B cell (primary cell): ENCODE results near the gene CBARP. TPM values are rescaled to one million over a fixed set of nuclear protein-coding genes. Genes with fewer than 3 reads are reported as not detected.
A peak's percentile ranks its signal among the peaks of the same experiment; 100 is the strongest.

Experiments used
- ATAC-seq: fragments of 200-7000 bp; cut with Tn5 transposase; one replicate; pipeline ENCODE4 v1.10.0; 2021; ENCODE audit warnings: low read depth, mild to moderate bottlenecking, moderate number of reproducible peaks, moderate library complexity
- CTCF ChIA-PET: fragments of 350-600 bp; sonication (Branson Sonifier 250); formaldehyde crosslinking; loops from one replicate; lab custom pipeline; 2021; ENCODE audit warnings: antibody characterized with exemption, inconsistent platforms; lab: Charles Lee
- POLR2A ChIA-PET: fragments of 350-600 bp; sonication (Branson Sonifier 250); formaldehyde crosslinking; loops from one replicate; lab custom pipeline; 2021; ENCODE audit warnings: antibody characterized with exemption; lab: Charles Lee
- DNase-seq: peaks from one replicate; pipeline ENCODE4 v3.0.0; 2013
- H2AFZ ChIP-seq: 2 replicates; pipeline ENCODE4 v1.6.1; 2012; ENCODE audit warnings: mild to moderate bottlenecking, low read depth, low read length; ENCODE audit not compliant: insufficient read depth, poor library complexity, severe bottlenecking
- H3K27ac ChIP-seq, 2 donors: 1 replicate in 1 of 2; 2 replicates in 1 of 2; pipeline ENCODE4 v1.5.1; 2012 to 2013; ENCODE audit warnings: low read length in 2 of 2, mild to moderate bottlenecking in 2 of 2, moderate library complexity in 1 of 2
- H3K27me3 ChIP-seq, 4 experiments: fragments of 200-600 bp in 1 of 4; sonication (generic) in 1 of 4; replicated peaks in 1 of 4; 1 replicate in 2 of 4; 2 replicates in 2 of 4; pipeline versions ENCODE4 v1.6.1 to v1.7.0; 2013 to 2016; ENCODE audit warnings: low read length in 3 of 4, mild to moderate bottlenecking in 2 of 4, mixed read lengths in 1 of 4, moderate library complexity in 1 of 4; ENCODE audit not compliant: insufficient read depth in 4 of 4, control insufficient read depth in 3 of 4; ENCODE audit errors: control extremely low read depth in 1 of 4
- H3K36me3 ChIP-seq, 2 experiments: replicated peaks in 1 of 2; 1 replicate in 1 of 2; 2 replicates in 1 of 2; pipeline versions ENCODE4 v1.6.1 to v1.7.1; 2013; ENCODE audit warnings: low read length in 1 of 2; ENCODE audit not compliant: insufficient read depth in 2 of 2, control insufficient read depth in 1 of 2; ENCODE audit errors: control extremely low read depth in 1 of 2, extremely low read depth in 1 of 2
- H3K4me1 ChIP-seq, 2 donors: fragments of 200-600 bp in 1 of 2; sonication (generic) in 1 of 2; 1 replicate in 1 of 2; 2 replicates in 1 of 2; pipeline versions ENCODE4 v1.5.1 to v1.6.1; 2013 to 2017; ENCODE audit warnings: low read length in 2 of 2; ENCODE audit not compliant: control insufficient read depth in 2 of 2, insufficient read depth in 2 of 2
- H3K4me2 ChIP-seq: replicated peaks from 2 replicates; pipeline ENCODE3; 2012; ENCODE audit warnings: mild to moderate bottlenecking, low read depth, low read length; ENCODE audit not compliant: poor library complexity, severe bottlenecking
- H3K4me3 ChIP-seq, 5 experiments: fragments of 200-600 bp in 1 of 5; sonication (generic) in 1 of 5; 1 replicate in 3 of 5; 2 replicates in 2 of 5; pipeline versions ENCODE4 v1.5.1 to v1.7.0; 2011 to 2016; ENCODE audit warnings: low read length in 4 of 5, mild to moderate bottlenecking in 4 of 5, low read depth in 2 of 5, control low read depth in 1 of 5, moderate library complexity in 1 of 5; ENCODE audit not compliant: insufficient read depth in 1 of 5; ENCODE audit errors: control extremely low read depth in 1 of 5, extremely low read depth in 1 of 5
- H3K79me2 ChIP-seq: fragments of 200-600 bp; sonication (generic); one replicate; pipeline ENCODE4 v1.6.0; 2016; ENCODE audit warnings: low read length; ENCODE audit not compliant: control insufficient read depth, insufficient read depth
- H3K9ac ChIP-seq: fragments of 200-600 bp; sonication (generic); 2 replicates; pipeline ENCODE4 v1.6.1; 2017; ENCODE audit warnings: mild to moderate bottlenecking, low read length, moderate library complexity
- H3K9me3 ChIP-seq, 3 donors: one replicate each; pipeline versions ENCODE4 v1.6.1 to v1.7.1; 2013; ENCODE audit warnings: low read length in 2 of 3; ENCODE audit not compliant: control insufficient read depth in 2 of 3, insufficient read depth in 1 of 3; ENCODE audit errors: control extremely low read depth in 1 of 3
- H4K20me1 ChIP-seq: 2 replicates; pipeline ENCODE4 v1.6.0; 2012; ENCODE audit warnings: mild to moderate bottlenecking, low read length; ENCODE audit not compliant: insufficient read depth, control insufficient read depth, poor library complexity, severe bottlenecking
- H3K27ac Mint-ChIP-seq: one replicate; pipeline ENCODE4 v1.8.0; 2021; ENCODE audit warnings: mixed read lengths
- H3K27me3 Mint-ChIP-seq: one replicate; pipeline ENCODE4 v1.8.0; 2021; ENCODE audit warnings: mixed read lengths
- H3K4me1 Mint-ChIP-seq: one replicate; pipeline ENCODE4 v1.8.0; 2021; ENCODE audit warnings: mixed read lengths
- H3K4me3 Mint-ChIP-seq: one replicate; pipeline ENCODE4 v1.8.0; 2021; ENCODE audit warnings: mixed read lengths
- H3K9me3 Mint-ChIP-seq: one replicate; pipeline ENCODE4 v1.8.0; 2022; ENCODE audit warnings: mixed read lengths; ENCODE audit not compliant: insufficient read depth
- EZH2 ChIP-seq: IDR thresholded peaks from 2 replicates; pipeline ENCODE4 v1.6.1; 2012; ENCODE audit warnings: borderline replicate concordance, low read depth, mild to moderate bottlenecking, moderate library complexity, low read length; ENCODE audit not compliant: insufficient read depth, poor library complexity, severe bottlenecking
- WGBS: methylation state at CpG from one replicate; pipeline ENCODE4 v1.1.5; 2013; ENCODE audit warnings: missing lambda C conversion rate; ENCODE audit not compliant: insufficient coverage; 5-methylcytosine and 5-hydroxymethylcytosine counted together
- intact Hi-C: fragments of 100-400 bp; cut with micrococcal nuclease; formaldehyde crosslinking; loops from one replicate; pipeline ENCODE4 v1.10.0; 2022
- polyA plus RNA-seq: library from polyadenylated mRNA; depleted of rRNA; stranded (reverse); fragments of >200 nt; gene quantifications from 2 replicates; pipeline ENCODE4 v1.2.3, GENCODE V29; 2012
- total RNA-seq, 2 donors: library from RNA; stranded (reverse); fragments of 120-200 nt in 1 of 2; gene quantifications; 1 replicate in 1 of 2; 2 replicates in 1 of 2; pipeline versions ENCODE4 v1.2.3 to v1.2.4, GENCODE V29; 2013 to 2022
- TF ChIP-seq, protein P1 (sequence below): fragments of 200-600 bp; IDR thresholded peaks from one replicate; pipeline ENCODE4 v1.8.0; 2022; ENCODE audit warnings: antibody characterized with exemption, mild to moderate bottlenecking

CBARP gene
- total and polyA plus RNA-seq, 2 donors (not counting 1 experiment from before 2014, with no cell fraction given) = not detected

DNA sequence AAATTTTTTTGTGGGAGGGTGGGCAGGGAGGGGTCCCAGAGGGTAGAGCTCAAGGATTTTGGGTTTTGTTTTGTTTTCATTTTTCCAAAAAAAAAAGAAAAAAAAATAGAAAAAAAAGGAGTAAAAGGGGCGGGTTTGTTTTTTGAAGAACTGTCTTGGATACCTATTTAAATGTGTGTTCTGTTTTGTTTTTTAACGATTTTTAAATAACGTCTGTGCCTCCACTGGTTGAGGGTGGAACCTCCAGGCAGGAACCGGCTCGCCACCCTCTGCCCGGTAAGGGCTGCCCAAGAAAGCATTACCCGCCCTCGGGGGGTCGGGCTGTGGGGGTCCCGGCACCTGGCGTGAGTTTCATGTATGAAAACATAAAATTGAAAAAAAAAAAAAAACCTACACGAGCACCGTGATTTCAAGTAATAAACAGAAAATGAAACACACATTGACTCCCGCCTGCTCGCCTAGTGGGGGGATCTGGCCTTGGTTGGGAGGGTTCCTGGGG lies 21.0 kb upstream of the CBARP start:
- ChIA-PET CTCF (interaction anchor here (3.9 kb wide), 1 partner anchor 14 kb away, joined by 18 read pairs; no protein-coding TSS in a partner anchor), POLR2A (interaction anchor here (0.5 to 10.7 kb wide), 6 partner anchors 7 to 329 kb away, joined by 3 to 305 read pairs (median 4); partner anchors contain the start of gene CIRBP)
- Histone ChIP-seq H3K9me3 (no peaks in the 10 kb centered on the region), H4K20me1 (peaks cover 33% of the 10 kb centered on the region), H3K79me2 (peaks cover 55% of the 10 kb centered on the region), H3K9ac (peak overlapping the region; percentile 98), H3K27me3 (no peaks in the 10 kb centered on the region), H3K4me1 (peaks cover 66 to 91% of the 10 kb centered on the region in 2 donors), H3K4me2 (peak overlapping the region; percentile 99), H3K36me3 (peaks cover 0 to 37% of the 10 kb centered on the region in 2 experiments), H3K4me3 (peak overlapping the region; percentile 23 to 81 (median 62)), H3K27ac (peak overlapping the region; percentile 99 to 100), H2AFZ (peak overlapping the region; percentile 8)
- TF ChIP-seq, protein P1, sequence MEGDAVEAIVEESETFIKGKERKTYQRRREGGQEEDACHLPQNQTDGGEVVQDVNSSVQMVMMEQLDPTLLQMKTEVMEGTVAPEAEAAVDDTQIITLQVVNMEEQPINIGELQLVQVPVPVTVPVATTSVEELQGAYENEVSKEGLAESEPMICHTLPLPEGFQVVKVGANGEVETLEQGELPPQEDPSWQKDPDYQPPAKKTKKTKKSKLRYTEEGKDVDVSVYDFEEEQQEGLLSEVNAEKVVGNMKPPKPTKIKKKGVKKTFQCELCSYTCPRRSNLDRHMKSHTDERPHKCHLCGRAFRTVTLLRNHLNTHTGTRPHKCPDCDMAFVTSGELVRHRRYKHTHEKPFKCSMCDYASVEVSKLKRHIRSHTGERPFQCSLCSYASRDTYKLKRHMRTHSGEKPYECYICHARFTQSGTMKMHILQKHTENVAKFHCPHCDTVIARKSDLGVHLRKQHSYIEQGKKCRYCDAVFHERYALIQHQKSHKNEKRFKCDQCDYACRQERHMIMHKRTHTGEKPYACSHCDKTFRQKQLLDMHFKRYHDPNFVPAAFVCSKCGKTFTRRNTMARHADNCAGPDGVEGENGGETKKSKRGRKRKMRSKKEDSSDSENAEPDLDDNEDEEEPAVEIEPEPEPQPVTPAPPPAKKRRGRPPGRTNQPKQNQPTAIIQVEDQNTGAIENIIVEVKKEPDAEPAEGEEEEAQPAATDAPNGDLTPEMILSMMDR = no peak
- no peak for TF ChIP-seq EZH2
- Mint-ChIP-seq H3K27me3 (no peaks in the 10 kb centered on the region), H3K4me3 (peak overlapping the region; percentile 97), H3K9me3 (no peaks in the 10 kb centered on the region), H3K27ac (peak overlapping the region; percentile 99), H3K4me1 (peaks cover 73% of the 10 kb centered on the region)
- ATAC-seq (no peak), DNase-seq (no peak)
- intact Hi-C loops = no loop called here
- no CpG with 5 or more reads among the region's 15 CpGs for WGBS

DNA sequence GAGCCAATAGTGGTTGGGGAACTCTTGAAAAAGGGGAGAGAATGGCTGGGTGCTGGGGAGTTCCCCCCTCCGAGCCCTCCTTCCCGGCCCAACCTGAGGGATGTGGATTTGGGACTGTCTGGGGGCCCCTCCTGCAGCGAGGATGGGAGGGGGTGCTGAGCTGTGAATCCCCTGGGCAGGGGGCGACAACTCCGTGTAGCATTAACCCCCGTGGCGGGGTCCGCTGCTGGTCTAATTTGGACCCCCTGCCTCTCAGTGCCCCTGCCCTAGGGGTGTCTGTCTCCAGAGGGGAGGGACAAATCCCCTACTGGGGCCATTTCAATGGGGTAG lies 20.3 kb upstream of the CBARP start:
- no peak for DNase-seq
- CTCF ChIA-PET = interaction anchor here (0.6 to 3.9 kb wide), 3 partner anchors 8 to 14 kb away, joined by 3 to 18 read pairs (median 4); no protein-coding TSS in a partner anchor
- H3K4me3 Mint-ChIP-seq = peak overlapping the region; percentile 97

More for the DNA sequence above, 20.3 kb upstream of the CBARP start:
- H3K36me3 ChIP-seq = peaks cover 0 to 43% of the 10 kb centered on the region in 2 experiments
- no peak overlapping the region for H3K9ac ChIP-seq
- no peaks in the 10 kb centered on the region for H3K9me3 ChIP-seq
- POLR2A ChIA-PET = interaction anchor here (0.6 to 10.7 kb wide), 3 partner anchors 7 to 164 kb away, joined by 3 to 305 read pairs (median 5); partner anchors contain the start of gene CIRBP
- H3K4me2 ChIP-seq = peak overlapping the region; percentile 99
- peaks cover 66 to 91% of the 10 kb centered on the region in 2 donors for H3K4me1 ChIP-seq
- Mint-ChIP-seq H3K4me1 (peaks cover 73% of the 10 kb centered on the region), H3K27me3 (no peaks in the 10 kb centered on the region), H3K27ac (peak overlapping the region; percentile 81), H3K9me3 (no peaks in the 10 kb centered on the region)
- H4K20me1 ChIP-seq = peaks cover 40% of the 10 kb centered on the region
- peaks cover 61% of the 10 kb centered on the region for H3K79me2 ChIP-seq
- intact Hi-C loops = no loop called here
- no peaks in the 10 kb centered on the region for H3K27me3 ChIP-seq
- no peak for ATAC-seq
- WGBS = 85% methylated on average over 2 of the region's 8 CpGs
- TF ChIP-seq, protein P1 = no peak
- TF ChIP-seq EZH2 = no peak
- H3K4me3 ChIP-seq = peak overlapping the region in 1 of 5 experiments; percentile 62
- H3K27ac ChIP-seq = peak overlapping the region; percentile 99 to 100
- H2AFZ ChIP-seq = no peak overlapping the region
